Transverse colon (tissue), 4 donors: Measurements from ENCODE around the gene C2CD4D.

ENCODE experiments used
- CTCF ChIP-seq, 5 experiments: fragments of 200-600 bp in 3 of 5; fragments of 450-650 bp in 2 of 5; sonication (generic) in 3 of 5; IDR thresholded peaks; 1 replicate in 2 of 5; 2 replicates in 3 of 5; pipeline ENCODE4 v1.5.1; 2016 to 2017; ENCODE audit warnings: antibody characterized with exemption in 5 of 5, inconsistent platforms in 3 of 5, mild to moderate bottlenecking in 2 of 5, moderate library complexity in 1 of 5
- POLR2A ChIP-seq: fragments of 450-650 bp; IDR thresholded peaks from one replicate; pipeline ENCODE4 v1.6.1; 2016; ENCODE audit warnings: antibody characterized with exemption, mild to moderate bottlenecking, moderate library complexity
- POLR2AphosphoS5 ChIP-seq, 3 donors: sonication (generic); formaldehyde crosslinking; IDR thresholded peaks; one replicate each; pipeline ENCODE4 v1.6.1; 2016; ENCODE audit warnings: antibody characterized with exemption in 3 of 3

GRCh38 chr1:151860504-151861187 lies 21.0 kb upstream of the C2CD4D start:
- TF ChIP-seq CTCF (IDR thresholded peaks at IDR 0.05) (no peak), POLR2A (no peak), POLR2AphosphoS5 (IDR thresholded peaks at IDR 0.05) (no peak)
